Measurements from ENCODE around the gene ERBB4. TPM values are rescaled to one million over a fixed set of nuclear protein-coding genes. Genes with fewer than 3 reads are reported as not detected.

ERBB4 gene
- total RNA-seq, 1 donor from 2014 or later = 1.2 TPM

- no peaks in the 10 kb centered on the region for H3K9me3 Mint-ChIP-seq (ENCODE audit: unreplicated experiment)
- H3K36me3 Mint-ChIP-seq (ENCODE audit: low read depth, unreplicated experiment) = no peaks in the 10 kb centered on the region
Measured at GRCh38 chr2:211963969-211964368, 574.6 kb downstream of the ERBB4 start.

GRCh38 chr2:211957799-211958198, 580.8 kb downstream of the ERBB4 start:
- no peak overlapping the region for H3K27ac Mint-ChIP-seq (ENCODE audit: unreplicated experiment)
- H3K9ac ChIP-seq (ENCODE audit: low read length) = no peak overlapping the region
- no peaks in the 10 kb centered on the region for H3K79me2 ChIP-seq (ENCODE audit: insufficient read depth, low read length)
- TF ChIP-seq EZH2 (IDR thresholded peaks at IDR 0.05; ENCODE audit: insufficient read depth, low read length) = no peak
- TF ChIP-seq, protein P1, sequence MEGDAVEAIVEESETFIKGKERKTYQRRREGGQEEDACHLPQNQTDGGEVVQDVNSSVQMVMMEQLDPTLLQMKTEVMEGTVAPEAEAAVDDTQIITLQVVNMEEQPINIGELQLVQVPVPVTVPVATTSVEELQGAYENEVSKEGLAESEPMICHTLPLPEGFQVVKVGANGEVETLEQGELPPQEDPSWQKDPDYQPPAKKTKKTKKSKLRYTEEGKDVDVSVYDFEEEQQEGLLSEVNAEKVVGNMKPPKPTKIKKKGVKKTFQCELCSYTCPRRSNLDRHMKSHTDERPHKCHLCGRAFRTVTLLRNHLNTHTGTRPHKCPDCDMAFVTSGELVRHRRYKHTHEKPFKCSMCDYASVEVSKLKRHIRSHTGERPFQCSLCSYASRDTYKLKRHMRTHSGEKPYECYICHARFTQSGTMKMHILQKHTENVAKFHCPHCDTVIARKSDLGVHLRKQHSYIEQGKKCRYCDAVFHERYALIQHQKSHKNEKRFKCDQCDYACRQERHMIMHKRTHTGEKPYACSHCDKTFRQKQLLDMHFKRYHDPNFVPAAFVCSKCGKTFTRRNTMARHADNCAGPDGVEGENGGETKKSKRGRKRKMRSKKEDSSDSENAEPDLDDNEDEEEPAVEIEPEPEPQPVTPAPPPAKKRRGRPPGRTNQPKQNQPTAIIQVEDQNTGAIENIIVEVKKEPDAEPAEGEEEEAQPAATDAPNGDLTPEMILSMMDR (IDR thresholded peaks at IDR 0.05; ENCODE audit: insufficient read depth, low read depth, low read length) = no peak
- no peak overlapping the region for H3K27ac ChIP-seq (ENCODE audit: low read depth, low read length)
- FAIRE-seq (no peak), DNase-seq (ENCODE audit: low read depth) (no peak)
- H3K4me1 Mint-ChIP-seq (ENCODE audit: low read depth, unreplicated experiment) = no peaks in the 10 kb centered on the region
- H3K4me3 ChIP-seq (ENCODE audit: insufficient read depth, low read depth, low read length) = no peak overlapping the region
- H3K36me3 Mint-ChIP-seq (ENCODE audit: low read depth, unreplicated experiment) = no peaks in the 10 kb centered on the region
- no peak overlapping the region for H2AFZ ChIP-seq (ENCODE audit: low read depth, low read length)
- no peaks in the 10 kb centered on the region for H4K20me1 ChIP-seq (ENCODE audit: insufficient read depth, low read length)
- no peak overlapping the region for H3K4me3 Mint-ChIP-seq (ENCODE audit: unreplicated experiment)
- no peaks in the 10 kb centered on the region for H3K36me3 ChIP-seq (ENCODE audit: insufficient read depth, low read length)
- no peaks in the 10 kb centered on the region for H3K4me1 ChIP-seq (ENCODE audit: insufficient read depth, low read length)
- no peak overlapping the region for H3K4me2 ChIP-seq (ENCODE audit: low read length)
- H3K27me3 Mint-ChIP-seq (ENCODE audit: low read depth, unreplicated experiment) = no peaks in the 10 kb centered on the region
- H3K27me3 ChIP-seq (ENCODE audit: insufficient read depth, low read length) = no peaks in the 10 kb centered on the region
- no peaks in the 10 kb centered on the region for H3K9me3 ChIP-seq (ENCODE audit: insufficient read depth, low read depth, low read length)
- H3K9me3 Mint-ChIP-seq (ENCODE audit: unreplicated experiment) = no peaks in the 10 kb centered on the region

More at GRCh38 chr2:211963969-211964368, 574.6 kb downstream of the ERBB4 start:
- TF ChIP-seq, protein P1 (IDR thresholded peaks at IDR 0.05; ENCODE audit: insufficient read depth, low read depth, low read length) = no peak
- TF ChIP-seq EZH2 (IDR thresholded peaks at IDR 0.05; ENCODE audit: insufficient read depth, low read length) = no peak
- no peak overlapping the region for H2AFZ ChIP-seq (ENCODE audit: low read depth, low read length)
- no peak overlapping the region for H3K4me2 ChIP-seq (ENCODE audit: low read length)
- no peaks in the 10 kb centered on the region for H3K79me2 ChIP-seq (ENCODE audit: insufficient read depth, low read length)
- H3K9me3 ChIP-seq (ENCODE audit: insufficient read depth, low read depth, low read length) = no peaks in the 10 kb centered on the region
- no peak overlapping the region for H3K4me3 ChIP-seq (ENCODE audit: insufficient read depth, low read depth, low read length)
- no peaks in the 10 kb centered on the region for H3K27me3 ChIP-seq (ENCODE audit: insufficient read depth, low read length)
- H3K27me3 Mint-ChIP-seq (ENCODE audit: low read depth, unreplicated experiment) = no peaks in the 10 kb centered on the region
- no peak overlapping the region for H3K4me3 Mint-ChIP-seq (ENCODE audit: unreplicated experiment)
- H3K36me3 ChIP-seq (ENCODE audit: insufficient read depth, low read length) = no peaks in the 10 kb centered on the region
- H3K9ac ChIP-seq (ENCODE audit: low read length) = no peak overlapping the region
- H3K4me1 ChIP-seq (ENCODE audit: insufficient read depth, low read length) = no peaks in the 10 kb centered on the region
- H3K4me1 Mint-ChIP-seq (ENCODE audit: low read depth, unreplicated experiment) = no peaks in the 10 kb centered on the region
- FAIRE-seq (no peak), DNase-seq (ENCODE audit: low read depth) (no peak)
- no peak overlapping the region for H3K27ac Mint-ChIP-seq (ENCODE audit: unreplicated experiment)
- no peaks in the 10 kb centered on the region for H4K20me1 ChIP-seq (ENCODE audit: insufficient read depth, low read length)
- H3K27ac ChIP-seq (ENCODE audit: low read depth, low read length) = no peak overlapping the region

DNA sequence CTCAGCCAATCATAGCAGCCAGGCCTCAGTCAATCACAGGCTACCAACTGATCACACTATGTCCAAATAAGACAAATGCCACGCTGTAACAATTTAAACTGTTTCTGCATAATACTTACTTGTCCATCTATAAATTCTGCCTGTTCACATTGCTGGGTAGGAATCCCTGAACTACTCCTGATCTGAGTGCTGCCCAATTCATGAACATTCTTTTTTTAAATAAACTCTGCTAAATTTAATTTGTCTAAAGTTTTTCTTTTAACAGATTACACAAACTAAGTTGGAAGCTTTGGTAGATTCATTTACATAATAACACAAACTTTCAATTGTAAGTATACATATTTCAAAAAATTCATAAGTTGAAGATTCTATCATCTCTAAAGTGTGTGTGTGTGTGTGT, 583.0 kb downstream of the ERBB4 start:
- FAIRE-seq = no peak

More for the DNA sequence above, 583.0 kb downstream of the ERBB4 start:
- DNase-seq (ENCODE audit: low read depth) = no peak
- Histone ChIP-seq H3K27ac (ENCODE audit: low read depth, low read length) (no peak overlapping the region), H3K9me3 (ENCODE audit: insufficient read depth, low read depth, low read length) (no peaks in the 10 kb centered on the region), H3K9ac (ENCODE audit: low read length) (no peak overlapping the region), H3K4me2 (ENCODE audit: low read length) (no peak overlapping the region), H2AFZ (ENCODE audit: low read depth, low read length) (no peak overlapping the region), H4K20me1 (ENCODE audit: insufficient read depth, low read length) (no peaks in the 10 kb centered on the region), H3K79me2 (ENCODE audit: insufficient read depth, low read length) (no peaks in the 10 kb centered on the region), H3K4me1 (ENCODE audit: insufficient read depth, low read length) (no peaks in the 10 kb centered on the region), H3K4me3 (ENCODE audit: insufficient read depth, low read depth, low read length) (no peak overlapping the region), H3K36me3 (ENCODE audit: insufficient read depth, low read length) (no peaks in the 10 kb centered on the region), H3K27me3 (ENCODE audit: insufficient read depth, low read length) (no peaks in the 10 kb centered on the region)
- H3K27ac Mint-ChIP-seq (ENCODE audit: unreplicated experiment) = no peak overlapping the region
- TF ChIP-seq, protein P1 (IDR thresholded peaks at IDR 0.05; ENCODE audit: insufficient read depth, low read depth, low read length) = no peak
- no peak for TF ChIP-seq EZH2 (IDR thresholded peaks at IDR 0.05; ENCODE audit: insufficient read depth, low read length)
- H3K4me1 Mint-ChIP-seq (ENCODE audit: low read depth, unreplicated experiment) = no peaks in the 10 kb centered on the region
- no peaks in the 10 kb centered on the region for H3K36me3 Mint-ChIP-seq (ENCODE audit: low read depth, unreplicated experiment)
- no peaks in the 10 kb centered on the region for H3K9me3 Mint-ChIP-seq (ENCODE audit: unreplicated experiment)
- no peak overlapping the region for H3K4me3 Mint-ChIP-seq (ENCODE audit: unreplicated experiment)
- no peaks in the 10 kb centered on the region for H3K27me3 Mint-ChIP-seq (ENCODE audit: low read depth, unreplicated experiment)

Data from astrocyte (in vitro differentiated cells and primary cell).